ENCODE results near the gene ZNF526.

The ZNF526 gene

DNA sequence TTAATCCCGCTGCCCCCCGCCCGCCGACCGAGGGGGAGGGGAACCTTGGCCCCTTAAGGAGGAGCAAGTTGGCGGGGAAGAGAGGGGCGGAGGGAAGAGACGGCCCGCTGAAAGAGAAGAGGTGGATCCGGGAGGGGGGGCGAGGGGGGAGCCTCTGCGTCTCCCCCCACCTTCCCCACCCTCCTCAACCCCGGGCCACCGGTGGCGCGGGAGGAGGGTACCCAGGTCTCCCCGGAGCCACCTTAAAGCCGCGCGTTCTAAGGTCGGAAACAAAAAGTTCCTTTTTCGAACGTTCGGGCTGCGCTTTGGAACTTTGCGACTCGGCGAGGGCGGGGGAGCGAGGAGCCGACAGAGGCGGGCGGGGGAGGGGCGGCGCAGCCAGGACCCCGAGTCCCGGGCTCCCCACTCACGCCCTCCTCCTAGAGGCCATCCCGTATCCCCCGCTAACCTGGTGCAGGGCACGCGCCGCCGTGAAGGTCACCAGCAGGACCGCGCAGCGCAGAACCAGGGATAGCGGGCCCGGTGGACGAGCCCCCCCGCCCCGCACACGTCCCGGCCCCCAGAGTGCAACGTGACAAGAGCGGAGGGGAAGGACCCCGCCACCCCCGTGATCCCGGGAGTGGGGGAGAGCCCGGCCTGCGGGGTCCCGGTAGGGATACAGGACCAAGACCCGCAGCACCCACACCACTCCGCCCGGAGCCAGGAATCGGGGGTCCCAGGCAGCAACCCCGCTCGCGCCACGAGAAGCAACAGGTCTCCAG is 34.2 kb downstream of the ZNF526 start (continued):
- TF ChIP-seq ZSCAN18 (tag by site-specific recombination; IDR thresholded peaks at IDR 0.05) = no peak
- TF ChIP-seq ZNF223 (tag by site-specific recombination; IDR thresholded peaks at IDR 0.05) = 0 out of 2 replicates have a peak, but pooled peaks have one; percentile 40
- TF ChIP-seq, protein P1, sequence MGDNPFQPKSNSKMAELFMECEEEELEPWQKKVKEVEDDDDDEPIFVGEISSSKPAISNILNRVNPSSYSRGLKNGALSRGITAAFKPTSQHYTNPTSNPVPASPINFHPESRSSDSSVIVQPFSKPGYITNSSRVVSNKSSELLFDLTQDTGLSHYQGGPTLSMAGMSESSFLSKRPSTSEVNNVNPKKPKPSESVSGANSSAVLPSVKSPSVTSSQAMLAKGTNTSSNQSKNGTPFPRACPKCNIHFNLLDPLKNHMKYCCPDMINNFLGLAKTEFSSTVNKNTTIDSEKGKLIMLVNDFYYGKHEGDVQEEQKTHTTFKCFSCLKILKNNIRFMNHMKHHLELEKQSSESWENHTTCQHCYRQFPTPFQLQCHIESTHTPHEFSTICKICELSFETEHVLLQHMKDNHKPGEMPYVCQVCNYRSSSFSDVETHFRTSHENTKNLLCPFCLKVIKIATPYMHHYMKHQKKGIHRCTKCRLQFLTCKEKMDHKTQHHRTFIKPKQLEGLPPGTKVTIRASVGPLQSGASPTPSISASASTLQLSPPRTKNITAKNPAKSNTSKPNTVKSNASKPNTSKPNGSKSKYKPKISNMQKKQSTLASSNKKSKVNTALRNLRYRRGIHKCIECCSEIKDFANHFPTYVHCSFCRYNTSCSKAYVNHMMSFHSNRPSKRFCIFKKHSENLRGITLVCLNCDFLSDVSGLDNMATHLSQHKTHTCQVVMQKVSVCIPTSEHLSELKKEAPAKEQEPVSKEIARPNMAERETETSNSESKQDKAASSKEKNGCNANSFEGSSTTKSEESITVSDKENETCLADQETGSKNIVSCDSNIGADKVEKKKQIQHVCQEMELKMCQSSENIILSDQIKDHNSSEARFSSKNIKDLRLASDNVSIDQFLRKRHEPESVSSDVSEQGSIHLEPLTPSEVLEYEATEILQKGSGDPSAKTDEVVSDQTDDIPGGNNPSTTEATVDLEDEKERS (tag by site-specific recombination; IDR thresholded peaks at IDR 0.05) = no peak
- no peak for TF ChIP-seq ZNF366 (tag by site-specific recombination; conservative IDR thresholded peaks at IDR 0.05)
- no peak for TF ChIP-seq ZNF426 (tag by site-specific recombination; IDR thresholded peaks at IDR 0.05)
- TF ChIP-seq ZNF184 (tag by site-specific recombination; IDR thresholded peaks at IDR 0.05) = no peak
- no peak for TF ChIP-seq ZNF624 (tag by site-specific recombination; IDR thresholded peaks at IDR 0.05)
- no peak for TF ChIP-seq ZNF175 (tag by site-specific recombination; IDR thresholded peaks at IDR 0.05)
- TF ChIP-seq SCRT1 (tag by site-specific recombination; IDR thresholded peaks at IDR 0.05; ENCODE audit: borderline replicate concordance) = peak; percentile 92
- TF ChIP-seq, protein P2, sequence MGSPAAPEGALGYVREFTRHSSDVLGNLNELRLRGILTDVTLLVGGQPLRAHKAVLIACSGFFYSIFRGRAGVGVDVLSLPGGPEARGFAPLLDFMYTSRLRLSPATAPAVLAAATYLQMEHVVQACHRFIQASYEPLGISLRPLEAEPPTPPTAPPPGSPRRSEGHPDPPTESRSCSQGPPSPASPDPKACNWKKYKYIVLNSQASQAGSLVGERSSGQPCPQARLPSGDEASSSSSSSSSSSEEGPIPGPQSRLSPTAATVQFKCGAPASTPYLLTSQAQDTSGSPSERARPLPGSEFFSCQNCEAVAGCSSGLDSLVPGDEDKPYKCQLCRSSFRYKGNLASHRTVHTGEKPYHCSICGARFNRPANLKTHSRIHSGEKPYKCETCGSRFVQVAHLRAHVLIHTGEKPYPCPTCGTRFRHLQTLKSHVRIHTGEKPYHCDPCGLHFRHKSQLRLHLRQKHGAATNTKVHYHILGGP (tag by site-specific recombination; IDR thresholded peaks at IDR 0.05) = no peak
- 0 out of 2 replicates have a peak, but pooled peaks have one; percentile 14 for TF ChIP-seq ZSCAN16 (tag by site-specific recombination; IDR thresholded peaks at IDR 0.05)
- TF ChIP-seq ZIC2 (tag by site-specific recombination; IDR thresholded peaks at IDR 0.05) = no peak; the same call in 1 of the 2 replicates
- TF ChIP-seq ZBTB1 (tag by site-specific recombination; IDR thresholded peaks at IDR 0.05) = peak; percentile 45; the same call in 1 of the 2 replicates
- no peak; the same call in 1 of the 2 replicates for TF ChIP-seq HIC1 (tag by site-specific recombination; IDR thresholded peaks at IDR 0.05)
- TF ChIP-seq SP7 (tag by site-specific recombination; IDR thresholded peaks at IDR 0.05) = 0 out of 2 replicates have a peak, but pooled peaks have one; percentile 44
- TF ChIP-seq, protein P3, sequence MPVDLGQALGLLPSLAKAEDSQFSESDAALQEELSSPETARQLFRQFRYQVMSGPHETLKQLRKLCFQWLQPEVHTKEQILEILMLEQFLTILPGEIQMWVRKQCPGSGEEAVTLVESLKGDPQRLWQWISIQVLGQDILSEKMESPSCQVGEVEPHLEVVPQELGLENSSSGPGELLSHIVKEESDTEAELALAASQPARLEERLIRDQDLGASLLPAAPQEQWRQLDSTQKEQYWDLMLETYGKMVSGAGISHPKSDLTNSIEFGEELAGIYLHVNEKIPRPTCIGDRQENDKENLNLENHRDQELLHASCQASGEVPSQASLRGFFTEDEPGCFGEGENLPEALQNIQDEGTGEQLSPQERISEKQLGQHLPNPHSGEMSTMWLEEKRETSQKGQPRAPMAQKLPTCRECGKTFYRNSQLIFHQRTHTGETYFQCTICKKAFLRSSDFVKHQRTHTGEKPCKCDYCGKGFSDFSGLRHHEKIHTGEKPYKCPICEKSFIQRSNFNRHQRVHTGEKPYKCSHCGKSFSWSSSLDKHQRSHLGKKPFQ (tag by site-specific recombination; IDR thresholded peaks at IDR 0.05) = peak; percentile 13; the same call in 1 of the 2 replicates
- 0 out of 2 replicates have a peak, but pooled peaks have one; percentile 12 for TF ChIP-seq ZBTB44 (tag by site-specific recombination; IDR thresholded peaks at IDR 0.05)
- no peak for TF ChIP-seq MYNN (tag by site-specific recombination; IDR thresholded peaks at IDR 0.05; ENCODE audit: borderline replicate concordance)
- peak; percentile 68; the same call in 1 of the 2 replicates for TF ChIP-seq ZFP37 (tag by site-specific recombination; IDR thresholded peaks at IDR 0.05)
- TF ChIP-seq TSHZ1 (tag by site-specific recombination; IDR thresholded peaks at IDR 0.05; ENCODE audit: borderline replicate concordance) = no peak
- no peak for TF ChIP-seq ZNF404 (tag by site-specific recombination; IDR thresholded peaks at IDR 0.05)
- no peak for TF ChIP-seq ZFP3 (tag by site-specific recombination; IDR thresholded peaks at IDR 0.05; ENCODE audit: low read depth)
- TF ChIP-seq WT1 (tag by site-specific recombination; IDR thresholded peaks at IDR 0.05) = peak; percentile 15

Data from HEK293 (cell line).